HepG2 (cell line): ENCODE measurements around the gene DUS1L. TPM values are rescaled to one million over a fixed set of nuclear protein-coding genes. Genes with fewer than 3 reads are reported as not detected.

ENCODE experiments used
- ATAC-seq: fragments of 200-7000 bp; cut with Tn5 transposase; 3 replicates; pipeline ENCODE4 v1.9.1; 2020; ENCODE audit warnings: mild to moderate bottlenecking, moderate library complexity
- BruUV-seq: library from RNA; stranded (reverse); fragments of 400-500 nt; replicated peaks from 2 replicates; lab custom pipeline; 2021; lab: Mats Ljungman, UMichigan
- CTCF ChIA-PET: fragments of 300-600 bp; formaldehyde crosslinking; extraction: SDS; loops from one replicate; lab custom pipeline; 2021; ENCODE audit warnings: low total read pairs, inconsistent platforms, low intra/inter-chr PET ratio; lab: Yijun Ruan, JAX
- POLR2A ChIA-PET: fragments of 350-600 bp; sonication (Branson Sonifier 250); formaldehyde crosslinking; loops from one replicate; lab custom pipeline; 2020; ENCODE audit warnings: antibody characterized with exemption, inconsistent platforms; lab: Yijun Ruan, JAX
- DNase-seq: peaks from one replicate; pipeline ENCODE4 v3.0.0-alpha.2; 2015; ENCODE audit warnings: low spot score
- FAIRE-seq: peaks from 3 replicates; lab custom pipeline; 2011; peaks lifted over from hg19 to GRCh38; lab: Jason Lieb, UNC
- H2AFZ ChIP-seq: one replicate; pipeline ENCODE4 v1.6.1; 2011; ENCODE audit warnings: low read length, inconsistent platforms
- H3K27ac ChIP-seq: fragments of 300-600 bp; 3 replicates; pipeline ENCODE4 v1.8.0; 2011; ENCODE audit warnings: mixed run types, mild to moderate bottlenecking, mixed read lengths, low read length, inconsistent platforms; ENCODE audit not compliant: insufficient read depth; ENCODE audit errors: extremely low read length
- H3K27me3 ChIP-seq, 2 experiments: fragments of 200-600 bp in 1 of 2; 2 replicates in 1 of 2; 3 replicates in 1 of 2; pipeline versions ENCODE4 v1.6.0 to v1.8.0; 2011; ENCODE audit warnings: low read length in 2 of 2, mild to moderate bottlenecking in 2 of 2, moderate library complexity in 2 of 2, inconsistent platforms in 1 of 2; ENCODE audit not compliant: insufficient read depth in 2 of 2, control insufficient read depth in 1 of 2
- H3K36me3 ChIP-seq, 2 experiments: fragments of 200-600 bp in 1 of 2; replicated peaks in 1 of 2; 2 replicates in 1 of 2; 3 replicates in 1 of 2; pipeline versions ENCODE4 v1.5.1 to v1.8.0; 2011; ENCODE audit warnings: low read length in 2 of 2, inconsistent platforms in 1 of 2; ENCODE audit not compliant: insufficient read depth in 2 of 2, control insufficient read depth in 1 of 2
- H3K4me1 ChIP-seq: 2 replicates; pipeline ENCODE4 v1.5.1; 2012; ENCODE audit warnings: low read length, inconsistent platforms; ENCODE audit not compliant: insufficient read depth
- H3K4me2 ChIP-seq: 2 replicates; pipeline ENCODE4 v1.6.0; 2011; ENCODE audit warnings: low read depth, low read length, inconsistent platforms
- H3K4me3 ChIP-seq, 3 experiments: fragments of 200-600 bp in 1 of 3; sonication (generic), shearing (Covaris generic) in 1 of 3; replicated peaks in 1 of 3; 2 replicates each; pipeline ENCODE4 v1.5.1; 2011 to 2016; ENCODE audit warnings: low read length in 3 of 3, inconsistent platforms in 2 of 3, low read depth in 2 of 3, mild to moderate bottlenecking in 2 of 3, control low read depth in 1 of 3, mixed read lengths in 1 of 3; ENCODE audit not compliant: insufficient read depth in 1 of 3
- H3K79me2 ChIP-seq: one replicate; pipeline ENCODE4 v1.6.1; 2011; ENCODE audit warnings: low read length, inconsistent platforms; ENCODE audit not compliant: insufficient read depth
- H3K9ac ChIP-seq: 2 replicates; pipeline ENCODE4 v1.6.0; 2011; ENCODE audit warnings: mild to moderate bottlenecking, low read depth, low read length, inconsistent platforms; ENCODE audit not compliant: insufficient read depth
- H3K9me3 ChIP-seq: 2 replicates; pipeline ENCODE4 v1.5.1; 2012; ENCODE audit warnings: mild to moderate bottlenecking, low read length
- H4K20me1 ChIP-seq: 2 replicates; pipeline ENCODE4 v1.6.0; 2011; ENCODE audit warnings: inconsistent platforms, mild to moderate bottlenecking, low read length, moderate library complexity; ENCODE audit not compliant: insufficient read depth
- AGO2 ChIP-seq: fragments of 200-400 bp; formaldehyde crosslinking; optimal IDR thresholded peaks from 2 replicates; pipeline ENCODE3; 2017; ENCODE audit warnings: mild to moderate bottlenecking, low read depth, low read length, moderate library complexity
- ARID4A ChIP-seq: sonication (generic); formaldehyde crosslinking; IDR thresholded peaks from 2 replicates; pipeline ENCODE4 v1.5.0; 2020; ENCODE audit warnings: mild to moderate bottlenecking, missing genetic modification reagents, borderline replicate concordance
- BRD4 ChIP-seq: sonication (generic); formaldehyde crosslinking; IDR thresholded peaks from 2 replicates; pipeline ENCODE4 v1.4.0; 2020; ENCODE audit warnings: missing genetic modification reagents
- CBFB ChIP-seq: sonication (generic); formaldehyde crosslinking; IDR thresholded peaks from 2 replicates; pipeline ENCODE4 v1.4.0; 2020; ENCODE audit warnings: missing genetic modification reagents
- HNRNPL ChIP-seq: fragments of 200-400 bp; formaldehyde crosslinking; IDR thresholded peaks from 2 replicates; pipeline ENCODE4 v1.6.1; 2017; ENCODE audit warnings: mild to moderate bottlenecking, low read depth, low read length
- KDM2A ChIP-seq: sonication (generic); formaldehyde crosslinking; IDR thresholded peaks from 2 replicates; pipeline ENCODE4 v1.4.0; 2020; ENCODE audit warnings: low read depth, missing genetic modification reagents, borderline replicate concordance
- RBFOX2 ChIP-seq: fragments of 200-400 bp; formaldehyde crosslinking; IDR thresholded peaks from 2 replicates; pipeline ENCODE4 v1.6.1; 2017; ENCODE audit warnings: low read depth, mild to moderate bottlenecking, low read length
- SP4 ChIP-seq: sonication (generic); formaldehyde crosslinking; IDR thresholded peaks from 2 replicates; pipeline ENCODE4 v1.8.1; 2023; ENCODE audit warnings: mild to moderate bottlenecking, missing genetic modification reagents
- SPEN ChIP-seq: sonication (generic); formaldehyde crosslinking; IDR thresholded peaks from 2 replicates; pipeline ENCODE4 v1.5.1; 2020; ENCODE audit warnings: low read depth, mild to moderate bottlenecking, missing genetic modification reagents
- SRSF9 ChIP-seq: fragments of 200-400 bp; formaldehyde crosslinking; IDR thresholded peaks from 2 replicates; pipeline ENCODE4 v1.6.1; 2018; ENCODE audit warnings: borderline replicate concordance, mild to moderate bottlenecking, low read depth, low read length; ENCODE audit not compliant: insufficient read depth, poor library complexity, severe bottlenecking
- ZC3H13 ChIP-seq: sonication (generic); formaldehyde crosslinking; IDR thresholded peaks from 2 replicates; pipeline ENCODE4 v1.8.1; 2023; ENCODE audit warnings: mild to moderate bottlenecking, missing genetic modification reagents, moderate library complexity
- ZNF33B ChIP-seq: sonication (generic); formaldehyde crosslinking; IDR thresholded peaks from 2 replicates; pipeline ENCODE4 v1.5.1; 2020; ENCODE audit warnings: mild to moderate bottlenecking, missing genetic modification reagents
- ZNF552 ChIP-seq: sonication (generic); formaldehyde crosslinking; IDR thresholded peaks from 2 replicates; pipeline ENCODE4 v1.9.0; 2022; ENCODE audit warnings: missing genetic modification reagents, mild to moderate bottlenecking, borderline replicate concordance
- ZNF574 ChIP-seq: sonication (generic); formaldehyde crosslinking; IDR thresholded peaks from 2 replicates; pipeline ENCODE4 v1.4.0; 2020; ENCODE audit warnings: missing genetic modification reagents
- WGBS: methylation state at CpG from one replicate; pipeline ENCODE4 v1.1.6; 2017; ENCODE audit warnings: low lambda C conversion rate; 5-methylcytosine and 5-hydroxymethylcytosine counted together
- in situ Hi-C: cut with HindIII; loops from 2 replicates; pipeline ENCODE4 v1.10.0; 2017; ENCODE audit warnings: low pct_unique_long_range_greater_than_20kb; ENCODE audit not compliant: extremely low pct_ligation_motif_present
- intact Hi-C: fragments of 100-400 bp; cut with micrococcal nuclease; formaldehyde crosslinking; loops from one replicate; pipeline ENCODE4 v1.10.0; 2022; ENCODE audit not compliant: unreplicated experiment
- polyA plus RNA-seq, 8 experiments: library from polyadenylated mRNA; depleted of rRNA in 3 of 8; stranded (reverse) in 7 of 8; unstranded in 1 of 8; fragments of >200 nt; fragmentation: Illumina TruSeq in 4 of 8; extraction: Trizol in 4 of 8; gene quantifications; 2 replicates each; pipeline versions ENCODE4 v1.2.1 to v1.2.3, GENCODE V29; 2011 to 2016; ENCODE audit warnings: low read depth in 4 of 8, missing spikeins in 1 of 8, mixed read lengths in 1 of 8; ENCODE audit not compliant: insufficient read depth in 1 of 8
- total RNA-seq, 5 experiments: library from RNA; depleted of rRNA; stranded (reverse); fragments of >200 nt; fragmentation: Illumina TruSeq; extraction: Trizol; gene quantifications; 2 replicates each; pipeline ENCODE4 v1.2.3, GENCODE V29; 2016; ENCODE audit warnings: low read depth in 1 of 5

Gene DUS1L
- total and polyA plus RNA-seq, 2 of the 13 experiments (the other 11 are each of a cell fraction or from before 2014, with no cell fraction given), result 81.0 to 109 TPM

GRCh38 chr17:82058855-82059249, 6.8 kb downstream of the DUS1L start (continued):
- TF ChIP-seq ARID4A (CRISPR knock-in tag), result peak; percentile 21; the same call in 1 of the 2 replicates
- no peak for TF ChIP-seq SP4 (CRISPR knock-in tag)
- TF ChIP-seq, all 625 proteins: peak for 8

GRCh38 chr17:82058230-82058854, 7.3 kb downstream of the DUS1L start:
- Histone ChIP-seq H3K27ac (peak overlapping the region; percentile 91), H3K4me2 (no peak overlapping the region), H3K27me3 (no peaks in the 10 kb centered on the region), H4K20me1 (no peaks in the 10 kb centered on the region), H3K9ac (peak overlapping the region; percentile 5; the same call in 1 of the 2 replicates), H2AFZ (no peak overlapping the region), H3K79me2 (peaks cover 4% of the 10 kb centered on the region), H3K9me3 (no peaks in the 10 kb centered on the region), H3K4me1 (peaks cover 42% of the 10 kb centered on the region), H3K36me3 (peaks cover 48 to 75% of the 10 kb centered on the region in 2 experiments), H3K4me3 (no peak overlapping the region)
- FAIRE-seq (no peak), ATAC-seq (no peak), DNase-seq (no peak)
- ChIA-PET POLR2A (interaction anchor here (1.0 to 1.7 kb wide), 3 partner anchors 21 to 44 kb away, joined by 4 to 6 read pairs (median 4); partner anchors contain the start of gene DCXR), CTCF (no interaction called here)
- in situ Hi-C loops, result no loop called here
- no TSS peak for BruUV-seq
- intact Hi-C loops, result no loop called here
- 99% methylated on average over 14 of the region's 17 CpGs for WGBS
- TF ChIP-seq AGO2, result peak; percentile 85
- TF ChIP-seq ZNF574 (CRISPR knock-in tag), result peak; percentile 16; the same call in 1 of the 2 replicates
- no peak for TF ChIP-seq SPEN (CRISPR knock-in tag)
- TF ChIP-seq ZC3H13 (CRISPR knock-in tag), result peak; percentile 17; the same call in 1 of the 2 replicates
- TF ChIP-seq HNRNPL, result peak; percentile 80
- peak; percentile 82 for TF ChIP-seq RBFOX2
- 0 out of 2 replicates have a peak, but pooled peaks have one; percentile 13 for TF ChIP-seq KDM2A
- no peak for TF ChIP-seq CBFB (CRISPR knock-in tag)
- 0 out of 2 replicates have a peak, but pooled peaks have one; percentile 18 for TF ChIP-seq ZNF33B (CRISPR knock-in tag)
- no peak for TF ChIP-seq SRSF9
- 0 out of 2 replicates have a peak, but pooled peaks have one; percentile 41 for TF ChIP-seq BRD4 (CRISPR knock-in tag)
- TF ChIP-seq ZNF552 (CRISPR knock-in tag), result 0 out of 2 replicates have a peak, but pooled peaks have one; percentile 36
